Measurements from ENCODE around the gene TEK.
"Not testable (repeated sequence)": the region's sequence is repeated elsewhere in the genome, so short reads cannot be mapped to it uniquely, and the experiment has no call there.

TEK gene

DNA sequence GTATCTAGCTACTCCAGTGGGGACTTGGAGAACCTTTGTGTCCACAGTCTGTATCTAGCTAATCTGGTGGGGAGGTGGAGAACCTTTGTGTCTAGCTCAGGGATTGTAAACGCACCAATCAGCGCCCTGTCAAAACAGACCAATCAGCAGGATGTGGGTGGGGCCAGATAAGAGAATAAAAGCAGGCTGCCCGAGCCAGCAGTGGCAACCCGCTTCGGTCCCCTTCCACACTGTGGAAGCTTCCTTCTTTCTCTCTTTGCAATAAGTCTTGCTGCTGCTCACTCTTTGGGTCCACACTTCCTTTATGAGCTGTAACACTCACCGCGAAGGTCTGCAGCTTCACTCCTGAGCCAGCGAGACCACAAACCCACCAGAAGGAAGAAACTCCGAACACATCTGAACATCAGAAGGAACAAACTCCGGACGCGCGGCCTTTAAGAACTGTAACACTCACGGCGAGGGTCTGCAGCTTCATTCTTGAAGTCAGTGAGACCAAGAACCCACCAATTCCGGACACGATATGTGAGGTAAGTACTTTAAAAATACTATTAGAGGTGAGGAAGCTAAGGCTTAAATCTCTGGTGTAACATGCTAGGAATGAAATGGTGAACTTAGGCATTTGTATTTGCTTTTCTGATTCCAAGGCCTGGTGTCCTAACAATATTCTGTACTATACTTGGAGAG, 15.5 kb upstream of the TEK start:
- not testable (repeated sequence) for H3K4me1 ChIP-seq; H3K9me3 ChIP-seq; H3K36me3 ChIP-seq (replicated peaks); H3K4me3 ChIP-seq; H3K27me3 ChIP-seq (ENCODE audit: low read depth); DNase-seq (ENCODE audit: low spot score in 2 of 2)
- in situ Hi-C loops (cut with MboI; ENCODE audit: low sequenced_read_pairs), result loop anchor here (10.0 kb wide), 1 partner anchor 61 kb away; no protein-coding TSS in a partner anchor

DNA sequence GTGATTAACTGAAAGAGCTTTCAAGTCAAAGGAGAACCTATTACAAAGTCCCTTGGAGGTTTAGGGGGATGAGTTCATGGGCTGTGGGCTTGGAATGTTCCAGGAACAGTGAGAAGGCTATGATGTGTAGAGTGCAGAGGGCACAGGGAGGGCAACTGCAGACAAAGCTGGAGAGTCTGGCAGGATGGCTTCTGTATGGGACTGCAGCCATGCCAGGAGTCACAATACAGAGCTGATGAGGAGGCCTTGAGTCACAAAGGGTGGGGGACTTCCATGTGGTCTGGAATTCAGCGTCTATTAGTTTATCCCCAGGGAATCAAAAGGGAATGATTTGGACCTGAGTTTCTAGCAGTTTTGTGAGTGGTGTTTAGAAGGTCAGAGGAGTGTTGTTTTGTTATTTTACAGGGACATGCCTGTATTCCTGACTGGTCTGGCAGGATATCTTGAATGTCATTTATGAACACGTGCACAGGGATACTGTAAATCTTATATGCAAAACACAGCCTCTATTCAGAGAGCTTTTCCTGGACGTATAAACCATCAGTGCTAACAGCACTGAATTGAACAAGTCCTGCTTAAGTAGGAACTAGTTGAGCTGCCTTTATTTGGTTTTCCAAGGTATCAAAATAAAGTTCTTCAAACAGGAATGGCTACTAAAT, 14.3 kb upstream of the TEK start:
- Histone ChIP-seq H3K4me3 (no peak overlapping the region), H3K9me3 (no peaks in the 10 kb centered on the region), H3K4me1 (no peaks in the 10 kb centered on the region), H3K36me3 (replicated peaks) (no peaks in the 10 kb centered on the region), H3K27me3 (ENCODE audit: low read depth) (no peaks in the 10 kb centered on the region)
- no peak for DNase-seq (ENCODE audit: low spot score in 2 of 2)
- in situ Hi-C loops (cut with MboI; ENCODE audit: low sequenced_read_pairs), result loop anchor here (10.0 kb wide), 1 partner anchor 60 kb away; no protein-coding TSS in a partner anchor

DNA sequence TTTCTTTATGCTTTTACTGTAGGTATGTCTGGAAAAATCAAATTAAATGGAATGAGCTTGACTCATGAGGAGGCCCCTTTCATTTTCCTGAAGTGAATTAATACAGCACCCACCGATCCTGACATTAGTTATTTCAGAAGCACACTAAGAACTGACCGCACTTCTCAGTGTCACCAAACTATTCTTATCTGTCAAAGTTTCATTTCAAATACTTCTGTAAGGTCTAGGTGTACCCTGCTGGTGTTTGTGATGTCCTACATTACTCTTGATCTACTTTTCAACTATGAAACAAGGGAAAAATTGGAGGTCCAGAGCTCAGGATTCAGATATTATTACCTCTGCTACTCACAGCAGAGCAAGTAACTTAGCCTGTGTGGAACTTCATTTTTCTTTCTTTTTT, 1.8 kb upstream of the TEK start:
- Histone ChIP-seq H3K4me1 (no peaks in the 10 kb centered on the region), H3K36me3 (replicated peaks) (no peaks in the 10 kb centered on the region), H3K4me3 (no peak overlapping the region), H3K9me3 (no peaks in the 10 kb centered on the region), H3K27me3 (ENCODE audit: low read depth) (no peaks in the 10 kb centered on the region)
- no peak for DNase-seq (ENCODE audit: low spot score in 2 of 2)
- in situ Hi-C loops (cut with MboI; ENCODE audit: low sequenced_read_pairs), result no loop called here

DNA sequence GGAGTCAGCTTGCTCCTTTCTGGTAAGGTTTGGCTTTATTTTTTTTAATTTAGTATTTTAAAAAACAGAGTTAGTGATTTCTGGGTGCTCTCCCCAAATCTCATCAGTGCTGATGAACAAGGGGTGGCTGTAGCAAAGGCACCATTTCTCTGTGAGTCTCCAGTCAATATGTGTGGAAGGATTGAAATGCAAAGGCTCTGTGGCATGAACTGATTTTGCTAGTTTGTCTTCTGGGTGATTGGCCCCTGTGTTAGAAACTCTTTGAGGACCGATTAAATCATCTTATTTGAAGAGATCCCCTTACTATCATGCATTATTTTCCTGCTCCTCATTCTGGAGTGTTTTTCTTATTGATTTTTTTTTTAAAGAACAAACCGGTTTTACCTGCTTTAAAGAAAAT, 596 bp downstream of the TEK start:
- in situ Hi-C loops (cut with MboI; ENCODE audit: low sequenced_read_pairs), result no loop called here
- H3K27me3 ChIP-seq (ENCODE audit: low read depth), result no peaks in the 10 kb centered on the region
- H3K9me3 ChIP-seq, result no peaks in the 10 kb centered on the region
- no peak overlapping the region for H3K4me3 ChIP-seq
- H3K36me3 ChIP-seq (replicated peaks), result no peaks in the 10 kb centered on the region
- no peak for DNase-seq (ENCODE audit: low spot score in 2 of 2)
- no peaks in the 10 kb centered on the region for H3K4me1 ChIP-seq

DNA sequence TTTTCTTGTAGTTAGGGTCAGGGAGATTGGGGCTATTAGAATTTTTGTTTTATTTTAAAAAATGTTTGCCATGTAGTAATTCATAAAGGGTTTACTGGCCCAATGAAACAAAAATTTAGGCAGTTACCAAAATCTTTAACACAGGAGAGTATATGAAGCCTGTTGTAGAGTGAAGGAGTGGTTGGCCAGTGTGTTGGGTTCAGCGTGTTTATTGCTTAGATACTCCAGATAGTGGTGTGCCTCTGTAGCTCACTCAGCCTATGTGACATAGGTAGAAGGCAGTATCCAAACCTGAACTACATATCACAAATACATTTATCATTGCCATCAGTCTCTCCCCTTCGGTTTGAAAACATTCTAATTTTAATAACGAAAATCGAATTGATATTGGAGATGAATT, 1.2 kb downstream of the TEK start:
- in situ Hi-C loops (cut with MboI; ENCODE audit: low sequenced_read_pairs), result no loop called here
- H3K27me3 ChIP-seq (ENCODE audit: low read depth), result no peaks in the 10 kb centered on the region
- DNase-seq (ENCODE audit: low spot score in 2 of 2), result no peak
- no peak overlapping the region for H3K4me3 ChIP-seq
- H3K4me1 ChIP-seq, result no peaks in the 10 kb centered on the region
- no peaks in the 10 kb centered on the region for H3K36me3 ChIP-seq (replicated peaks)
- no peaks in the 10 kb centered on the region for H3K9me3 ChIP-seq

DNA sequence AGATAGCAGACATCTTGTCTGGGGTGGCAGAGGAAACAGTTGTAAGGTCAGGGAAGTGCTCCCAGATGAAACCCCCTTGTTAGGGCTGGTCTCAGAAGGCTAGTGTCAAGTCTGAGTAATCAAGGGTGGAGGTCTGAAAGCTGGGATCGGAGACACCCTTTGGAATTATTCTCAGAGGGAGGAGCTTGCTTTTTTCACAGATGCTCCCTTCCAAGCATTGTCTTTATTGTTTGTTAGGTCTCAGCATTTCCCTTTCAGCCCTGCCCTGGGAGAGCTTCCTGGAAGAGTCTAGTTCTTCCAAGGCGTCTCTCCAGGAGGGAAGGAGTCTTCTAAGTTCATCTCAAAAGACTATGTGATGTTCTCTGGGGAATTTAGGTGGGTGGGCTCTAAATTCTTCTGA, 3.2 kb downstream of the TEK start:
- H3K27me3 ChIP-seq (ENCODE audit: low read depth), result no peaks in the 10 kb centered on the region
- H3K4me3 ChIP-seq, result no peak overlapping the region
- no peaks in the 10 kb centered on the region for H3K36me3 ChIP-seq (replicated peaks)
- DNase-seq (ENCODE audit: low spot score in 2 of 2), result no peak
- H3K4me1 ChIP-seq, result no peaks in the 10 kb centered on the region
- in situ Hi-C loops (cut with MboI; ENCODE audit: low sequenced_read_pairs), result no loop called here
- no peaks in the 10 kb centered on the region for H3K9me3 ChIP-seq

DNA sequence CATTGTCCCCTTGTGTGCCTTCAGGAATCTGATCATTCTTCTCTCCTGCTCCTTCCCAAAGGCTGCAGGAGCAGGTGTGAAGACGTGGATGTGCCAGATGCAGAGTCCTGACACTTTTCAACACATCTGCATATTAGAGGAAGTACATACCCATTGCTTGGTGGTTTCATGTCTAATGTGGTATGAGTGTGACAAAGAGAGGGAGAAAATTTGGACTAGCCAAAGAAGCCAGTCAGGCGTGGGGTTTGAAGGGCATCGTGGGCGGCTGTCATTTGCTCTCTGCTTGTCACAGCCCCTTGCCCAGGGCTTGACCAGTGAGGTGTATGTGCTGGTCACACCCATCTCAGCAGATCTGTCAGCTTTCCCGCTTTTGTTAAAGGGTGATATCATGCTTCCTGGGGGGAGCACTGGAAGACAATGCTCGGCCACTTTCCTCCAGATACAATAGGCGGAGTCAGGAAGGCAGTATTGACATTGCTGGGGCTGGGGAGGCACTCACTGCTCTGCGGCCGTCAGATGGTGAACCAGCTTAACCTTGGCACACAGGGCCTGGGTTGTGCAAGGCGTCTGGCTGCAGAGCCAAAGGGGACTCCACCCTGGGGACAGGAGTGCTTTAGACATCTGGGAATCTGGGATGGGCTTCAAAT, 8.6 kb downstream of the TEK start:
- Histone ChIP-seq H3K9me3 (no peaks in the 10 kb centered on the region), H3K4me3 (no peak overlapping the region), H3K4me1 (no peaks in the 10 kb centered on the region), H3K27me3 (ENCODE audit: low read depth) (no peaks in the 10 kb centered on the region), H3K36me3 (replicated peaks) (no peaks in the 10 kb centered on the region)
- in situ Hi-C loops (cut with MboI; ENCODE audit: low sequenced_read_pairs), result no loop called here
- DNase-seq (ENCODE audit: low spot score in 2 of 2), result no peak

DNA sequence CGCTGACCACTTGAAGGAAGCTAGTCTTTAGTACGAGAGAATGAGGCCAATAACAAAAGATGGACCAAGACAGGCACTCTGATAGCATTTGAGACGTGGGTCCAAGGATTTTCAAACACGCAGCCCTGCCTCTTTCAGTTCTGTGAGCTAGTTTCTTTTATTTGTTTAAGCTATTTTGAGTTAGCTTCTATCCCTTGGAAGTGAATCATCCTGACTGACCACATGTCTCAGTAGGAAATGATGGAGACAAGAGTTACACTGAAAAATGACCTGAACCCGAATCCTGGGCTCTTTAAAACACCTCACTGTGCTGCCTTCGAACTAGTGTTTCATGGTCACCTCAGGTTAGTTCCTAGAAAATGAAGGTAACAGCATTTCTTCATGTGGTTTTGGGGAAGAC, 9.9 kb downstream of the TEK start:
- H3K4me1 ChIP-seq, result no peaks in the 10 kb centered on the region
- in situ Hi-C loops (cut with MboI; ENCODE audit: low sequenced_read_pairs), result no loop called here
- no peak overlapping the region for H3K4me3 ChIP-seq
- no peaks in the 10 kb centered on the region for H3K9me3 ChIP-seq
- DNase-seq (ENCODE audit: low spot score in 2 of 2), result no peak
- H3K27me3 ChIP-seq (ENCODE audit: low read depth), result no peaks in the 10 kb centered on the region
- no peaks in the 10 kb centered on the region for H3K36me3 ChIP-seq (replicated peaks)

DNA sequence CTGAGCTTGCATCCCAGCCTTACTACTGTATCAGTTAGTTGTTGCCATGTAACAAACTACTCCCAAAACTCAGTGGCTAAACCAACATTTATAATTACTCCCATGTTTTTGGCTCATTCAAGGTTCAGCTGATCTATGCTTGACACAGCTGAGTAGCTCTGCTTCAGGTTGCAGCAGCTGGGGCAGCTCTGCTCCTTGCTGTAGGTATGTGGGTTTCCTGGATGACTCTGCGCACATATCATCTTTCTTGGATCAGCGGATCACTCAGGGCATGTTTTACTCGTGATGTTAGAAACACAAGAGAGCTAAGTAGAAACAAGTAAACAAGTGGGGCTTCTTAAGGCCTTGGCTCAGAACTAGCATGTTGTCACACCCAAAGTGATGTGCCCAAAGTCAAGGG, 15.1 kb downstream of the TEK start:
- in situ Hi-C loops (cut with MboI; ENCODE audit: low sequenced_read_pairs), result no loop called here
- no peak for DNase-seq (ENCODE audit: low spot score in 2 of 2)
- no peaks in the 10 kb centered on the region for H3K4me1 ChIP-seq

DNA sequence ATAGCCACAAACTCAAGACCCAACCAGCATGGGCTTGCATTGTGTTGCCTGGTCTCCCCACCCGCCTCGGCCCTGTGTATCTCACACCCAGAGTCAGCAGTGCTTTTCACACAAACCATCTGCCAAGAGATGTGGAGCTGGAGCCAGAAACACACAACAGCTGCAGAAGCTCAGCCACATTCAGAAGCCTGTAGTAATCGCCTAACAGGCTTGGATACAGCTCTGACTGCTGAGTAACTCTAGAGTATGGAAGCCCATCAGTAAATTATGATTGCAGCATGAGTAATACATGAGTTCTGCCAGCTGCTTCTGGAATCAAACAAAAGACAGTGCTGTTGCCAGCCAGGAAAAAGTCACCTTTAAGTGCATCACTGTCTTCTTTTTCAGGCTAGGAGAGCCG, 16.0 kb downstream of the TEK start:
- no peaks in the 10 kb centered on the region for H3K9me3 ChIP-seq
- DNase-seq (ENCODE audit: low spot score in 2 of 2), result no peak
- H3K27me3 ChIP-seq (ENCODE audit: low read depth), result no peaks in the 10 kb centered on the region
- H3K36me3 ChIP-seq (replicated peaks), result no peaks in the 10 kb centered on the region
- H3K4me3 ChIP-seq, result no peak overlapping the region
- in situ Hi-C loops (cut with MboI; ENCODE audit: low sequenced_read_pairs), result no loop called here
- H3K4me1 ChIP-seq, result no peaks in the 10 kb centered on the region

More for the DNA sequence above, 15.1 kb downstream of the TEK start:
- Histone ChIP-seq H3K9me3 (no peaks in the 10 kb centered on the region), H3K4me3 (no peak overlapping the region), H3K36me3 (replicated peaks) (no peaks in the 10 kb centered on the region), H3K27me3 (ENCODE audit: low read depth) (no peaks in the 10 kb centered on the region)

DNA sequence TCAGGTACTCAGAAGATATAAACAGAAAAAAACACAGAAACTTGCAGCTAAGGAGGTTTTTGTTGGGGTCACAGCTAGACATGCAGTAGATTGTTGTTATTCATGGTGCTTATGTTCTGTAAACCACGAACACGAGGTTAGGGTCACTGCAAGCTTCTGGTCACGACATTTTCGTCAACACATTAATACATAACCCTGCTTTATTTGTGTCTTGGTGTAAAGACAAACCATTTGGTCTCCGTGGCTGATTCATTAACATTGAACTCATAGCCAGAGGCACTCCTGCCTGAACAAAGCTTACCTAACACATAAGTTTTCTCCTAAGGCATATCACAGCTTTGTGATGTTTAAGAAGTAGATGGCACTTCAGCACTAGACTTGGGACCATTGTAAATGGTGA, 16.9 kb downstream of the TEK start:
- Histone ChIP-seq H3K9me3 (no peaks in the 10 kb centered on the region), H3K36me3 (replicated peaks) (no peaks in the 10 kb centered on the region), H3K4me1 (no peaks in the 10 kb centered on the region), H3K27me3 (ENCODE audit: low read depth) (no peaks in the 10 kb centered on the region), H3K4me3 (no peak overlapping the region)
- in situ Hi-C loops (cut with MboI; ENCODE audit: low sequenced_read_pairs), result no loop called here
- DNase-seq (ENCODE audit: low spot score in 2 of 2), result no peak

DNA sequence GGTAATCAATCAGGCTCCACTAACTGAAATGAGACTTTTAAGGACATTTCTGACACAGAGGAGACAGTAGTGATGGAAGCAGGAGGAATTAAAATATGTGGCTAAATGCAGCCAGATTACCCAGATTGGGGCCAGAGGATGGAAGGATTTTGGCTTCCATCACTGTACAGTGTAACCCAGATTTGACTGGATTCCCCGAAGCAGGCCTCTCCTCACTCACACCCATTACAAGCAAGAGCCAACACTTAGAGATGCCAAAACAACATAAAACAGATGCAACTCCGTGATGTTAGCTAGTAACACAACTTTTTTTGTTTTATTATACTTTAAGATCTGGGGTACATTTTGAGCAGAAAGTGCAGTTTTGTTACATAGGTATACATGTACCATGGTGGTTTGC, 17.6 kb downstream of the TEK start:
- Histone ChIP-seq H3K36me3 (replicated peaks) (no peaks in the 10 kb centered on the region), H3K9me3 (no peaks in the 10 kb centered on the region), H3K4me1 (no peaks in the 10 kb centered on the region), H3K4me3 (no peak overlapping the region), H3K27me3 (ENCODE audit: low read depth) (no peaks in the 10 kb centered on the region)
- DNase-seq (ENCODE audit: low spot score in 2 of 2), result no peak
- in situ Hi-C loops (cut with MboI; ENCODE audit: low sequenced_read_pairs), result no loop called here

DNA sequence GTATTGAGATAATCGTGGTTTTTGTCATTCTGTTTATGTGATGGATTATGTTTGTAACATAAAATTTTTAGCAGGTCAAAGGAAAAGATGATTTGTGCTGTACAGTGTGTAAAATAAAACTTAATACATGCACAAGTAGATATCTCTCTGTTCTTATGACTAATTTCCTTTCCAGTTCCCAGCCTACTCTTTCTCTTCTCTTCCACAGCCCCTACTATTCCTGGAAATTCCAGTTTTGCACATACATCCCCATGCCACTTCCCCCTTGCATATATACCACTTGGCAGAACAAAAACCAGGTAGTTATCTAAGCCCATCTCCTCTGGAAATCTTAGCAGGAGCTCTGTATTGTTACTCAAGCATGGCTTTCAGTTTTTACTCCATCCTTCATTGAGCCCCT, 20.2 kb downstream of the TEK start:
- no peaks in the 10 kb centered on the region for H3K4me1 ChIP-seq
- H3K27me3 ChIP-seq (ENCODE audit: low read depth), result no peaks in the 10 kb centered on the region
- in situ Hi-C loops (cut with MboI; ENCODE audit: low sequenced_read_pairs), result no loop called here
- H3K36me3 ChIP-seq (replicated peaks), result no peaks in the 10 kb centered on the region
- no peaks in the 10 kb centered on the region for H3K9me3 ChIP-seq
- no peak overlapping the region for H3K4me3 ChIP-seq
- DNase-seq (ENCODE audit: low spot score in 2 of 2), result no peak

DNA sequence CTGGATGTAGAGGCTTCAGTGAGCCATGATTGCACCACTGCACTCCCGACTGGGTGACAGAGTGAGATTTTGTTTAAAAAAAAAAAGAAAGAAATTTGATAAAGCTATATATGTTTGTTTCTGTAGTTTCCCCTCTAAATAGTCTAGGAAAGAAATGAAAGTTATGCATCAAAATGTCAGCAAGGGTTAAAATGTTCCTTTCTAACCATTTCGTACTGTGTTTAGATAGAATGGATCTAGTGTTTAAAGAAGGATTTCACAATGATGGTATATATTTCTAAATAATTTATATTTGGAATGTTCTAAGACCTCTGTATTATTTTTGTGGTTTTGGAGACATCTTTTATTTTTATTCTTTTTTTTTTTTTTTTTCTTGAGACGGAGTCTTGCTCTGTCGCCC, 22.7 kb downstream of the TEK start:
- no peaks in the 10 kb centered on the region for H3K4me1 ChIP-seq
- in situ Hi-C loops (cut with MboI; ENCODE audit: low sequenced_read_pairs), result no loop called here
- H3K4me3 ChIP-seq, result no peak overlapping the region
- H3K36me3 ChIP-seq (replicated peaks), result no peaks in the 10 kb centered on the region
- no peak for DNase-seq (ENCODE audit: low spot score in 2 of 2)
- no peaks in the 10 kb centered on the region for H3K27me3 ChIP-seq (ENCODE audit: low read depth)
- no peaks in the 10 kb centered on the region for H3K9me3 ChIP-seq
